ENCODE data around the gene DNTT. TPM values are rescaled to one million over a fixed set of nuclear protein-coding genes. Genes with fewer than 3 reads are reported as not detected.

DNTT gene
- polyA plus RNA-seq, 1 donor (not counting 4 experiments of a cell fraction or from before 2014, with no cell fraction given): not detected

DNA sequence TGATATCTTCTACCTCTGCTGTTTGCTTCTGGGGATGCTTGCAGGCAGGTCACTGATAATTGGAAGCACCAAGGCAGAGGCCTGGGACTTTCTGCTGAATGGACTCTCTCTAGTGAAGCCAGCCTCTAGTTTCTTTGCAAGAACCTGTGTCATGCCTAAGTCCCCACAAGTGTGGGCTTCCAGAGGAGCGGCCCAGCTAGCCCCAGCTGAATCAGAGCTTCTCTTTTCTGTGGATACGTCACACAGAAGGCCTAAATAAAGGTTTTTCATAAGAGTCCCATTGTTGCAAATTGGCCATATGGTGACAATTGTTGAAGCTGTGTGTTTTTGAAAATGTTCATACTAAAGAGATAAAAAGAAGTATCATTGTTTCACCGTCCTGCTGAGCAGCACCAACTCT is 61.3 kb downstream of the DNTT start:
- Histone ChIP-seq H4K20me1 (ENCODE audit: control insufficient read depth, extremely low read depth, insufficient read depth, low read length) (no peaks in the 10 kb centered on the region), H3K36me3 (ENCODE audit: control insufficient read depth in 2 of 2, extremely low read depth in 1 of 2, insufficient read depth in 2 of 2, low read length in 2 of 2) (no peaks in the 10 kb centered on the region), H3K27ac (ENCODE audit: control insufficient read depth, insufficient read depth, low read length) (no peak overlapping the region), H3K4me3 (ENCODE audit: control insufficient read depth in 2 of 3, extremely low read depth in 1 of 3, insufficient read depth in 2 of 3, low read depth in 1 of 3, low read length in 3 of 3) (no peak overlapping the region), H3K9me1 (ENCODE audit: control insufficient read depth, extremely low read depth, insufficient read depth, low read length) (no peaks in the 10 kb centered on the region), H3K4me1 (ENCODE audit: control insufficient read depth, extremely low read depth, insufficient read depth, low read length) (peaks cover 6% of the 10 kb centered on the region), H3K9ac (ENCODE audit: control insufficient read depth, extremely low read depth, insufficient read depth, low read length) (no peak overlapping the region), H3K27me3 (ENCODE audit: control insufficient read depth, extremely low read depth, insufficient read depth, low read length) (no peaks in the 10 kb centered on the region), H3K4me2 (ENCODE audit: control insufficient read depth, extremely low read depth, insufficient read depth, low read depth, low read length) (no peak overlapping the region), H3K9me3 (ENCODE audit: control insufficient read depth, low read depth, low read length) (no peaks in the 10 kb centered on the region), H3K79me2 (ENCODE audit: control insufficient read depth, insufficient read depth, low read length) (no peaks in the 10 kb centered on the region), H2AFZ (ENCODE audit: control insufficient read depth, low read length) (no peak overlapping the region)
- no peak for DNase-seq (ENCODE audit: low read depth, low spot score)
- TF ChIP-seq, protein P1, sequence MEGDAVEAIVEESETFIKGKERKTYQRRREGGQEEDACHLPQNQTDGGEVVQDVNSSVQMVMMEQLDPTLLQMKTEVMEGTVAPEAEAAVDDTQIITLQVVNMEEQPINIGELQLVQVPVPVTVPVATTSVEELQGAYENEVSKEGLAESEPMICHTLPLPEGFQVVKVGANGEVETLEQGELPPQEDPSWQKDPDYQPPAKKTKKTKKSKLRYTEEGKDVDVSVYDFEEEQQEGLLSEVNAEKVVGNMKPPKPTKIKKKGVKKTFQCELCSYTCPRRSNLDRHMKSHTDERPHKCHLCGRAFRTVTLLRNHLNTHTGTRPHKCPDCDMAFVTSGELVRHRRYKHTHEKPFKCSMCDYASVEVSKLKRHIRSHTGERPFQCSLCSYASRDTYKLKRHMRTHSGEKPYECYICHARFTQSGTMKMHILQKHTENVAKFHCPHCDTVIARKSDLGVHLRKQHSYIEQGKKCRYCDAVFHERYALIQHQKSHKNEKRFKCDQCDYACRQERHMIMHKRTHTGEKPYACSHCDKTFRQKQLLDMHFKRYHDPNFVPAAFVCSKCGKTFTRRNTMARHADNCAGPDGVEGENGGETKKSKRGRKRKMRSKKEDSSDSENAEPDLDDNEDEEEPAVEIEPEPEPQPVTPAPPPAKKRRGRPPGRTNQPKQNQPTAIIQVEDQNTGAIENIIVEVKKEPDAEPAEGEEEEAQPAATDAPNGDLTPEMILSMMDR (optimal IDR thresholded peaks at IDR 0.05 in 1 of 3, IDR thresholded peaks at IDR 0.05 in 1 of 3, conservative IDR thresholded peaks at IDR 0.05 in 1 of 3; ENCODE audit: extremely low read depth in 1 of 3, insufficient read depth in 2 of 3, low read length in 3 of 3): no peak
- no peak for TF ChIP-seq EZH2 (IDR thresholded peaks at IDR 0.05; ENCODE audit: low read length)
- dilution Hi-C loops (cut with MboI; ENCODE audit: extremely low pct_ligation_motif_present, low sequenced_read_pairs): no loop called here
- FAIRE-seq: no peak

DNA sequence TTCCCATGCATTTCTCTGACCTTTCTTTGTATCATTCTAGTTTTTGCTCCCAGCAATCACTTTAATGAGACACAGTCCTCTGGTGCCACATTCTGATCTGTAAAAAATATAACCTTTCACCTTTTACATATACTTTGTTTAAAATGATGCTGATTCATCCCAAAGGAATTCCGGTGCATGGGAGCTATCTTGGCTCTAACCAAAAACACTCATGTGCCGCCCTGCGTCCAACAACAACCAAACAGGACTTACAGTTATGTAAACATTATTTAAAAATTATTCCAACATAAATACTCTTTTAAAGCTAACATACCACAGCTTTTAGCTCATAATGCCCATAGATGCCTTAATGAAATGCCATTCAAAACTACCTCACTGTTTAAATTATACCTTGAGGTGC is 62.3 kb downstream of the DNTT start:
- no peaks in the 10 kb centered on the region for H3K9me1 ChIP-seq (ENCODE audit: control insufficient read depth, extremely low read depth, insufficient read depth, low read length)
- no peak overlapping the region for H3K4me3 ChIP-seq (ENCODE audit: control insufficient read depth in 2 of 3, extremely low read depth in 1 of 3, insufficient read depth in 2 of 3, low read depth in 1 of 3, low read length in 3 of 3)
- dilution Hi-C loops (cut with MboI; ENCODE audit: extremely low pct_ligation_motif_present, low sequenced_read_pairs): no loop called here
- FAIRE-seq: no peak
- no peak overlapping the region for H3K27ac ChIP-seq (ENCODE audit: control insufficient read depth, insufficient read depth, low read length)
- no peak overlapping the region for H3K4me2 ChIP-seq (ENCODE audit: control insufficient read depth, extremely low read depth, insufficient read depth, low read depth, low read length)
- DNase-seq (ENCODE audit: low read depth, low spot score): no peak
- H4K20me1 ChIP-seq (ENCODE audit: control insufficient read depth, extremely low read depth, insufficient read depth, low read length): no peaks in the 10 kb centered on the region
- H3K9ac ChIP-seq (ENCODE audit: control insufficient read depth, extremely low read depth, insufficient read depth, low read length): no peak overlapping the region
- no peaks in the 10 kb centered on the region for H3K36me3 ChIP-seq (ENCODE audit: control insufficient read depth in 2 of 2, extremely low read depth in 1 of 2, insufficient read depth in 2 of 2, low read length in 2 of 2)
- TF ChIP-seq, protein P1 (optimal IDR thresholded peaks at IDR 0.05 in 1 of 3, IDR thresholded peaks at IDR 0.05 in 1 of 3, conservative IDR thresholded peaks at IDR 0.05 in 1 of 3; ENCODE audit: extremely low read depth in 1 of 3, insufficient read depth in 2 of 3, low read length in 3 of 3): no peak
- no peak for TF ChIP-seq EZH2 (IDR thresholded peaks at IDR 0.05; ENCODE audit: low read length)
- no peak overlapping the region for H2AFZ ChIP-seq (ENCODE audit: control insufficient read depth, low read length)
- no peaks in the 10 kb centered on the region for H3K27me3 ChIP-seq (ENCODE audit: control insufficient read depth, extremely low read depth, insufficient read depth, low read length)
- peaks cover 6% of the 10 kb centered on the region for H3K4me1 ChIP-seq (ENCODE audit: control insufficient read depth, extremely low read depth, insufficient read depth, low read length)
- H3K9me3 ChIP-seq (ENCODE audit: control insufficient read depth, low read depth, low read length): no peaks in the 10 kb centered on the region
- H3K79me2 ChIP-seq (ENCODE audit: control insufficient read depth, insufficient read depth, low read length): no peaks in the 10 kb centered on the region
